Testis (tissue), 2 donors: Measurements from ENCODE around the gene CORO1C.

Experiments used
- POLR2A ChIP-seq: fragments of 450-650 bp; IDR thresholded peaks from one replicate; pipeline ENCODE4 v1.6.1; 2017; ENCODE audit warnings: antibody characterized with exemption, mild to moderate bottlenecking, moderate library complexity
- TF ChIP-seq, protein P1 (sequence below), 3 experiments: fragments of 450-650 bp in 2 of 3; fragments of 200-600 bp in 1 of 3; sonication (generic) in 1 of 3; IDR thresholded peaks; one replicate each; pipeline ENCODE4 v1.5.1; 2016 to 2019; ENCODE audit warnings: antibody characterized with exemption in 3 of 3, mild to moderate bottlenecking in 2 of 3, moderate library complexity in 1 of 3

DNA sequence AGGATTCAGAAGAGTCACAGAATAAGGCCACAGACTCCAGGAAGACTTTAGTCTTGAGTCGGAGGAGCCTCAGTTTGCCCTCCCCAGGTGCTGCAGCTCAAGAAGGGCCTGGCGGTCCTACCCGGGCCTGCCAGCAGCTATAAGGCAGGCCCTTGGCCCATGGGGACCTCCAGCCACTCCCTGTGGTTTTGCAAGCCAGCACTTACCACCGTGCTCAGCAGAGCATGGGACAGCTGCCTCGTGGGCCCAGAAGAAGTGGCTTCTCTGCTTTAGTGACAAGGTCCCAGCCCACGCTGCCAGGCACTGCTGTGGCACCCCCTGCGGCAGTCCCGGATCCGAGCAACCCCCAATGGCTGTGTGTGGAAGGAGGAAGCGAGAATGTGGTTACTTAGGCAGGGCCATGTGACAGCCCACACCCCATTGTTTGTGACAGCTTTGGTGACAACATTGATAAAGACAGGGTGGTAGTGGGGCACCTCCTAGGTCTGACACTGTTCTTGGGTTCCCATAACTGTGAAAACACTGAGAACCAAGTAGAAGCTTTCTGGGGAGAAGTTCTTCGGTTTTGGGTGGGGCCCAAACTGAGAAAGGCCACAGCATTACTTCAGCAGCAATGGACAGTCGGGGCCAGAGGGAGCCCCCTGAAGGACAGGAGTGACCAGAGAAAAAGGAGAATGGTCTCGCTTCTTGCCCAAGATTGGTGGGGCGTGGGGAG, 97.6 kb downstream of the CORO1C start, which contains the start of gene SELPLG:
- TF ChIP-seq, protein P1, sequence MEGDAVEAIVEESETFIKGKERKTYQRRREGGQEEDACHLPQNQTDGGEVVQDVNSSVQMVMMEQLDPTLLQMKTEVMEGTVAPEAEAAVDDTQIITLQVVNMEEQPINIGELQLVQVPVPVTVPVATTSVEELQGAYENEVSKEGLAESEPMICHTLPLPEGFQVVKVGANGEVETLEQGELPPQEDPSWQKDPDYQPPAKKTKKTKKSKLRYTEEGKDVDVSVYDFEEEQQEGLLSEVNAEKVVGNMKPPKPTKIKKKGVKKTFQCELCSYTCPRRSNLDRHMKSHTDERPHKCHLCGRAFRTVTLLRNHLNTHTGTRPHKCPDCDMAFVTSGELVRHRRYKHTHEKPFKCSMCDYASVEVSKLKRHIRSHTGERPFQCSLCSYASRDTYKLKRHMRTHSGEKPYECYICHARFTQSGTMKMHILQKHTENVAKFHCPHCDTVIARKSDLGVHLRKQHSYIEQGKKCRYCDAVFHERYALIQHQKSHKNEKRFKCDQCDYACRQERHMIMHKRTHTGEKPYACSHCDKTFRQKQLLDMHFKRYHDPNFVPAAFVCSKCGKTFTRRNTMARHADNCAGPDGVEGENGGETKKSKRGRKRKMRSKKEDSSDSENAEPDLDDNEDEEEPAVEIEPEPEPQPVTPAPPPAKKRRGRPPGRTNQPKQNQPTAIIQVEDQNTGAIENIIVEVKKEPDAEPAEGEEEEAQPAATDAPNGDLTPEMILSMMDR (IDR thresholded peaks at IDR 0.05) = no peak
- TF ChIP-seq POLR2A = no peak
